A549 treated with GW870086 at 1 μM for 4 hours (cell line): ENCODE data around the gene RPL35A. TPM values are rescaled to one million over a fixed set of nuclear protein-coding genes. Genes with fewer than 3 reads are reported as not detected.

Experiments
- total RNA-seq: library from RNA; stranded (reverse); fragments of 200-300 nt; extraction: Qiagen RNA extraction; gene quantifications from 5 replicates; pipeline ENCODE4 v1.2.3, GENCODE V29; 2022; ENCODE audit warnings: low read depth

The RPL35A gene
- total RNA-seq = 1,083 to 1,238 TPM (median 1,102 TPM) in 5 replicates

GRCh38 chr3:197949778-197950676 lies at the start of gene RPL35A:
Gene RPL35A, plus strand, starts transcription at chr3:197950190. Its CDS starts 778 bp downstream, at chr3:197950968.

GRCh38 chr3:197959891-197960693 lies 10.1 kb downstream of the RPL35A start, which contains the start of gene LMLN:
Gene LMLN, plus strand, starts transcription at chr3:197960217. Its CDS starts 29 bp downstream, at chr3:197960246.

Other genes with a start within 250 kb of the RPL35A start
- 7.7 to 10.7 TPM (median 9.7 TPM) in 5 replicates for gene RUBCN, start 213.3 kb upstream of the RPL35A start, total RNA-seq
- gene FYTTD1, start 200.3 kb upstream of the RPL35A start, total RNA-seq = 26.3 to 32.8 TPM (median 29.4 TPM) in 5 replicates
- gene LRCH3, start 158.9 kb upstream of the RPL35A start, total RNA-seq = 11.0 to 18.8 TPM (median 13.2 TPM) in 5 replicates
- 1.4 to 2.7 TPM (median 2.5 TPM) in 5 replicates for gene LMLN, start 10.0 kb downstream of the RPL35A start, total RNA-seq